ENCODE data around the gene ZNF117. TPM values are rescaled to one million over a fixed set of nuclear protein-coding genes. Genes with fewer than 3 reads are reported as not detected.

ZNF117 gene
- total and polyA plus RNA-seq, 2 donors (not counting 1 experiment from before 2014, with no cell fraction given) = 5.2 to 9.2 TPM

DNA sequence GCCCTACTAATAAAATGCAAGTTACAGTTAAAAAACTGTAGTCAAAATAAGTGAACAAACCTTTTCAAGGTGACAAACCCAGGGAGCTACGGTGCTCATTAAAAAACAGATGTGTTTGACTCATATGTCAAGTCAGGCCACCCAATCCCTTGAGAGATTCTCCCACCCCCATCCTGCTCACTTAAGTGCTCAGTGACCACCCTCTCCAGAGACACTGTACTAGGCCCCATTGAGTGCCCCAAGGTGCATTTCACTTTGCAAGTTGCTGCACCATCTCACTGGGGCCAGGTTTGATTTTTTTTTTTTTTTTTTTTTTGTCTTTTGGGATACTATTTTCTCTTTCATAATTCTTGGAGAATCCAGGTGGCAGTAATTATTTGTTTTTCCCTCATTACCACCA lies 13.7 kb upstream of the ZNF117 start:
- Mint-ChIP-seq H3K4me3 (peak overlapping the region; percentile 95), H3K27ac (peak overlapping the region; percentile 83), H3K27me3 (no peaks in the 10 kb centered on the region), H3K9me3 (ENCODE audit: insufficient read depth) (peaks cover 6% of the 10 kb centered on the region), H3K4me1 (peaks cover 60% of the 10 kb centered on the region)
- Histone ChIP-seq H3K4me3 (ENCODE audit: control extremely low read depth in 1 of 5, extremely low read depth in 1 of 5, insufficient read depth in 1 of 5, low read depth in 2 of 5, low read length in 4 of 5) (no peak overlapping the region), H3K9me3 (ENCODE audit: control extremely low read depth in 1 of 3, control insufficient read depth in 2 of 3, insufficient read depth in 1 of 3, low read length in 2 of 3) (peaks cover 0 to 30% (median 20%) of the 10 kb centered on the region in 3 donors), H3K27me3 (replicated peaks in 1 of 4; ENCODE audit: control extremely low read depth in 1 of 4, control insufficient read depth in 3 of 4, insufficient read depth in 4 of 4, low read length in 3 of 4) (no peaks in the 10 kb centered on the region), H3K4me1 (ENCODE audit: control insufficient read depth in 2 of 2, insufficient read depth in 2 of 2, low read length in 2 of 2) (peaks cover 35 to 50% of the 10 kb centered on the region in 2 donors), H3K9ac (ENCODE audit: low read length) (no peak overlapping the region), H2AFZ (ENCODE audit: insufficient read depth, low read depth, low read length, poor library complexity, severe bottlenecking) (no peak overlapping the region), H3K36me3 (replicated peaks in 1 of 2; ENCODE audit: control extremely low read depth in 1 of 2, control insufficient read depth in 1 of 2, extremely low read depth in 1 of 2, insufficient read depth in 2 of 2, low read length in 1 of 2) (peaks cover 0 to 11% of the 10 kb centered on the region in 2 experiments), H3K27ac (ENCODE audit: low read length in 2 of 2) (peak overlapping the region in 1 of 2 donors; percentile 96), H3K79me2 (ENCODE audit: control insufficient read depth, insufficient read depth, low read length) (peaks cover 66% of the 10 kb centered on the region), H4K20me1 (ENCODE audit: control insufficient read depth, insufficient read depth, low read length, poor library complexity, severe bottlenecking) (no peaks in the 10 kb centered on the region), H3K4me2 (replicated peaks; ENCODE audit: low read depth, low read length, poor library complexity, severe bottlenecking) (peak overlapping the region; percentile 82)
- ChIA-PET POLR2A (no interaction called here), CTCF (no interaction called here)
- intact Hi-C loops (cut with micrococcal nuclease) = loop anchor here (10.0 kb wide), 1 partner anchor 370 kb away; the partner anchor contains the start of gene ZNF92
- 67% methylated on average over 1 of the region's 1 CpG for WGBS (ENCODE audit: insufficient coverage)
- no peak for TF ChIP-seq EZH2 (IDR thresholded peaks at IDR 0.05; ENCODE audit: borderline replicate concordance, insufficient read depth, low read depth, low read length, poor library complexity, severe bottlenecking)
- TF ChIP-seq, protein P1, sequence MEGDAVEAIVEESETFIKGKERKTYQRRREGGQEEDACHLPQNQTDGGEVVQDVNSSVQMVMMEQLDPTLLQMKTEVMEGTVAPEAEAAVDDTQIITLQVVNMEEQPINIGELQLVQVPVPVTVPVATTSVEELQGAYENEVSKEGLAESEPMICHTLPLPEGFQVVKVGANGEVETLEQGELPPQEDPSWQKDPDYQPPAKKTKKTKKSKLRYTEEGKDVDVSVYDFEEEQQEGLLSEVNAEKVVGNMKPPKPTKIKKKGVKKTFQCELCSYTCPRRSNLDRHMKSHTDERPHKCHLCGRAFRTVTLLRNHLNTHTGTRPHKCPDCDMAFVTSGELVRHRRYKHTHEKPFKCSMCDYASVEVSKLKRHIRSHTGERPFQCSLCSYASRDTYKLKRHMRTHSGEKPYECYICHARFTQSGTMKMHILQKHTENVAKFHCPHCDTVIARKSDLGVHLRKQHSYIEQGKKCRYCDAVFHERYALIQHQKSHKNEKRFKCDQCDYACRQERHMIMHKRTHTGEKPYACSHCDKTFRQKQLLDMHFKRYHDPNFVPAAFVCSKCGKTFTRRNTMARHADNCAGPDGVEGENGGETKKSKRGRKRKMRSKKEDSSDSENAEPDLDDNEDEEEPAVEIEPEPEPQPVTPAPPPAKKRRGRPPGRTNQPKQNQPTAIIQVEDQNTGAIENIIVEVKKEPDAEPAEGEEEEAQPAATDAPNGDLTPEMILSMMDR (IDR thresholded peaks at IDR 0.05) = no peak
- no peak for ATAC-seq (ENCODE audit: low read depth)
- DNase-seq = no peak

DNA sequence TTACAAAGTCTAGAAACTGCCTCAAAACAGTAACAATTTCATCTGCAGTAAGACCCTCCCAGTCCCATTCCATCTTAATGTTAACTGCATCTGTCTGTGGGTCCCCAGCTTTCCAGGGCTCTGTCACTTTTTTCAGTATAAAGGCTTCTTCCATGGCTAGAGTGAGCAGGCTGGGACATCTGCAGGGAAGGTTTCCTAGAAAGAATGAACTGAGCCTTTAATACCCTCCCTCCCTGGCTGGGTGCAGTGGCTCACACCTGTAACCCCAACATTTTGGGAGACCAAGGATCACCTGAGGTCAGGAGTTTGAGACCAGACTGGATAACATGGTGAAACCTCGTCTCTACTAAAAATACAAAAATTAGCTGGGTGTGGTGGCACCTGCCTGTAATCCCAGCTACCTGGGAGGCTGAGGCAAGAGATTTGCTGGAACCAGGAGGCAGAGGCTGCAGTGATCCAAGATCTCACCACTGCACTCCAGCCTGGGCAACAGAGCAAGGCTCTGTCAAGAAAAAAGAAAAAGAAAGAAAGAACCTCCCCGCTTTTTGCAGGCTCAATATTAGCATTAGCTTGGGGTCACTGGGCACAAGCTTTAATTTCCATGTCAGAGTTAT lies 12.2 kb upstream of the ZNF117 start:
- peaks cover 0 to 21% of the 10 kb centered on the region in 2 experiments for H3K36me3 ChIP-seq (replicated peaks in 1 of 2; ENCODE audit: control extremely low read depth in 1 of 2, control insufficient read depth in 1 of 2, extremely low read depth in 1 of 2, insufficient read depth in 2 of 2, low read length in 1 of 2)
- H3K27me3 Mint-ChIP-seq = no peaks in the 10 kb centered on the region
- H3K4me1 ChIP-seq (ENCODE audit: control insufficient read depth in 2 of 2, insufficient read depth in 2 of 2, low read length in 2 of 2) = peaks cover 41 to 63% of the 10 kb centered on the region in 2 donors
- H3K27me3 ChIP-seq (replicated peaks in 1 of 4; ENCODE audit: control extremely low read depth in 1 of 4, control insufficient read depth in 3 of 4, insufficient read depth in 4 of 4, low read length in 3 of 4) = no peaks in the 10 kb centered on the region
- no peak overlapping the region for H3K4me2 ChIP-seq (replicated peaks; ENCODE audit: low read depth, low read length, poor library complexity, severe bottlenecking)
- WGBS (ENCODE audit: insufficient coverage) = no CpG with 5 or more reads among the region's 2 CpGs
- intact Hi-C loops (cut with micrococcal nuclease) = loop anchor here (10.0 kb wide), 1 partner anchor 372 kb away; the partner anchor contains the start of gene ZNF92
- H3K27ac ChIP-seq (ENCODE audit: low read length in 2 of 2) = peak overlapping the region in 1 of 2 donors; percentile 24
- no peak overlapping the region for H3K27ac Mint-ChIP-seq
- no peak for TF ChIP-seq EZH2 (IDR thresholded peaks at IDR 0.05; ENCODE audit: borderline replicate concordance, insufficient read depth, low read depth, low read length, poor library complexity, severe bottlenecking)
- TF ChIP-seq, protein P1 (IDR thresholded peaks at IDR 0.05) = no peak
- H3K4me3 ChIP-seq (ENCODE audit: control extremely low read depth in 1 of 5, extremely low read depth in 1 of 5, insufficient read depth in 1 of 5, low read depth in 2 of 5, low read length in 4 of 5) = no peak overlapping the region
- no peak overlapping the region for H2AFZ ChIP-seq (ENCODE audit: insufficient read depth, low read depth, low read length, poor library complexity, severe bottlenecking)
- H3K79me2 ChIP-seq (ENCODE audit: control insufficient read depth, insufficient read depth, low read length) = peaks cover 66% of the 10 kb centered on the region
- no peak overlapping the region for H3K9ac ChIP-seq (ENCODE audit: low read length)
- POLR2A ChIA-PET = no interaction called here
- H3K9me3 Mint-ChIP-seq (ENCODE audit: insufficient read depth) = peaks cover 15% of the 10 kb centered on the region
- peaks cover 73% of the 10 kb centered on the region for H3K4me1 Mint-ChIP-seq
- CTCF ChIA-PET = no interaction called here
- peaks cover 0 to 43% (median 34%) of the 10 kb centered on the region in 3 donors for H3K9me3 ChIP-seq (ENCODE audit: control extremely low read depth in 1 of 3, control insufficient read depth in 2 of 3, insufficient read depth in 1 of 3, low read length in 2 of 3)
- DNase-seq = no peak
- ATAC-seq (ENCODE audit: low read depth) = no peak
- no peaks in the 10 kb centered on the region for H4K20me1 ChIP-seq (ENCODE audit: control insufficient read depth, insufficient read depth, low read length, poor library complexity, severe bottlenecking)
- H3K4me3 Mint-ChIP-seq = no peak overlapping the region
